ENCODE measurements around the gene HS6ST2.

The HS6ST2 gene

DNA sequence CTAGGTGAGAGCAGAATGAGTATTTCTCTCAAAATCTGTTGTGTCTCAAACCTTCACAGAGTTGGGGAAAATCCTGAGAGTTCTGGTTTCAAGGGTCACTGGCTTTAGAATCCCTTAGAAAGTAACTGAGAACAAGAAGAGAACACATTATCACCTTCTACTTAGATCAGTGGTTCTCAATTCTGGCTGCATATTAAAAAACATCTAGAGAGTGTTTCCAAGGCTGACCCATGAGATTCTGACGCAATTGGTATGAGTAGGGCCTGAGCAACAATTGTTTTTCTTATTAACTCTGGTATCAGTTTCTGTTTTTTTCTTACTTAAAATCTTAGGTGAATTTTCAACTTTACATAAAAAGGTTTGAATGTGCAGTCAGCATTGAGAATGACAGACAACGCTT lies 212.8 kb downstream of the HS6ST2 start:
- no peaks in the 10 kb centered on the region for H3K36me3 ChIP-seq (ENCODE audit: low read depth)
- DNase-seq (ENCODE audit: low spot score) (no peak), ATAC-seq (ENCODE audit: low read depth) (no peak)
- no peaks in the 10 kb centered on the region for H3K4me1 ChIP-seq (ENCODE audit: insufficient read depth, poor library complexity, severe bottlenecking)
- H3K9me3 ChIP-seq (ENCODE audit: severe bottlenecking): no peaks in the 10 kb centered on the region
- H3K27me3 ChIP-seq (ENCODE audit: insufficient read depth, poor library complexity, severe bottlenecking): no peaks in the 10 kb centered on the region
- no peak for TF ChIP-seq CTCF (IDR thresholded peaks at IDR 0.05; ENCODE audit: poor library complexity, severe bottlenecking)
- no peak overlapping the region for H3K4me3 ChIP-seq (ENCODE audit: severe bottlenecking)
- H3K27ac ChIP-seq (ENCODE audit: poor library complexity, severe bottlenecking): no peak overlapping the region

DNA sequence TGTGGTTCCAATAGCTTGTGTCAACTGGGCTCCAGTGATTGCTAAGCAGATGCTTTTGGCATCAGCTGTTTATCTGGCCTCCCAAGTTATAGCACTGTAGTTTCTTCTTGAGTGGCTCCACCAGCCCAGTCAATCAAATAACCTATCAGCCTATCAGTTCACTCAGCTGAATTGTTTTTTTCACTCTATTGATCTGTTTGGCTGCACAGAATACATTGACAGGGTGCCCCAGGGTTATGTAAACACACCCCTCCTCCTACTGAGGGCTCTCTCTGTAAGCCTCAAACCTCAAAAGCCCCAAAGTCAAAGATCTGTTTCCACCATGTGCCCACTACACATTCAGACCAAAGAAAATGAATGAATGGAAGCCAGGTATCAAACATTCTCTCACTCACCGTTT lies 214.0 kb downstream of the HS6ST2 start:
- DNase-seq (ENCODE audit: low spot score) (no peak), ATAC-seq (ENCODE audit: low read depth) (no peak)
- H3K27me3 ChIP-seq (ENCODE audit: insufficient read depth, poor library complexity, severe bottlenecking): no peaks in the 10 kb centered on the region

DNA sequence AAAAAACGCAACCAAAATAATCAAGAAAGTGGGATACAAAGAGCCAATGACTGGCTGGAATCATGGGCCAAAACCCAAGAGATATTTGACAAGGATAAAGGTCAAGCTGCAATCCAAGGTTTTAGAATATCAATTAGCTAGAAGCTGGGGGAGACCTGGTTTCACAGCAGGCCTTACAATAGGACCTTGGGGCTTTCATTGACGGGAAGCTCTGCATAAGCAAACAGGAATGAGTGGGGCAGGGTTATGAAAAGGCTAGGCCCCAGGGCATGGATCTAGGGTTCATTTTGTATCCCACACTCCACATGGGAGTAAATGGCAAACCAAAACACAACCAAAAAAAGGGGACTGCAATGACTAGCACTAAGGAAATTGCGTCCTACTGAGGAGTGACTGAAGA lies 215.3 kb downstream of the HS6ST2 start:
- Histone ChIP-seq H3K27me3 (ENCODE audit: insufficient read depth, poor library complexity, severe bottlenecking) (no peaks in the 10 kb centered on the region), H3K4me1 (ENCODE audit: insufficient read depth, poor library complexity, severe bottlenecking) (no peaks in the 10 kb centered on the region), H3K27ac (ENCODE audit: poor library complexity, severe bottlenecking) (no peak overlapping the region), H3K9me3 (ENCODE audit: severe bottlenecking) (no peaks in the 10 kb centered on the region), H3K4me3 (ENCODE audit: severe bottlenecking) (no peak overlapping the region), H3K36me3 (ENCODE audit: low read depth) (no peaks in the 10 kb centered on the region)
- no peak for DNase-seq (ENCODE audit: low spot score)
- no peak for TF ChIP-seq CTCF (IDR thresholded peaks at IDR 0.05; ENCODE audit: poor library complexity, severe bottlenecking)
- ATAC-seq (ENCODE audit: low read depth): no peak

More for the DNA sequence above, 214.0 kb downstream of the HS6ST2 start:
- Histone ChIP-seq H3K27ac (ENCODE audit: poor library complexity, severe bottlenecking) (no peak overlapping the region), H3K4me3 (ENCODE audit: severe bottlenecking) (no peak overlapping the region), H3K9me3 (ENCODE audit: severe bottlenecking) (no peaks in the 10 kb centered on the region), H3K4me1 (ENCODE audit: insufficient read depth, poor library complexity, severe bottlenecking) (no peaks in the 10 kb centered on the region), H3K36me3 (ENCODE audit: low read depth) (no peaks in the 10 kb centered on the region)
- no peak for TF ChIP-seq CTCF (IDR thresholded peaks at IDR 0.05; ENCODE audit: poor library complexity, severe bottlenecking)

DNA sequence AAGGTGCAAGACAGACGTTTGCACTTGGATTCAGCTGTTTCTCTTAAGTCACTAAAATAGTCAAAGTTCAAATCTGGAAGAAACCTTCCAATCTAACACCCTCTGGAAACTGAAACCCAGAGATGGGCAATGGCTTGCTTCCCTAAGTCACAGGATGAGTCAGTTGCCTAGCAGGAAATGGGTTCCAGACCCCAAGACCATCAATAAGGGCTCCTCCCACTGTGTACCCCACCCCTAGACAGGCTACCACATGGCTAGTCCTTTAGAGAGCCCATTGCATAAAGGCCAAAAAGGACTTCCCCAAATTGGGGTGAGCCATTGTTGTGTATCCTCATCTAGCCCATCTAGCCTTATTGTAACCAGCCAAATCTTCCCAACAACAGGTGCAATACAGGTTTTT lies 216.2 kb downstream of the HS6ST2 start:
- ATAC-seq (ENCODE audit: low read depth): no peak
- Histone ChIP-seq H3K36me3 (ENCODE audit: low read depth) (no peaks in the 10 kb centered on the region), H3K9me3 (ENCODE audit: severe bottlenecking) (no peaks in the 10 kb centered on the region), H3K27me3 (ENCODE audit: insufficient read depth, poor library complexity, severe bottlenecking) (no peaks in the 10 kb centered on the region), H3K4me3 (ENCODE audit: severe bottlenecking) (no peak overlapping the region), H3K4me1 (ENCODE audit: insufficient read depth, poor library complexity, severe bottlenecking) (no peaks in the 10 kb centered on the region), H3K27ac (ENCODE audit: poor library complexity, severe bottlenecking) (no peak overlapping the region)
- no peak for TF ChIP-seq CTCF (IDR thresholded peaks at IDR 0.05; ENCODE audit: poor library complexity, severe bottlenecking)
- DNase-seq (ENCODE audit: low spot score): no peak

- no peak; the same call in 2 of the 3 replicates for ATAC-seq (ENCODE audit: low read depth)
- no peak for DNase-seq (ENCODE audit: low spot score)
- no peaks in the 10 kb centered on the region for H3K9me3 ChIP-seq (ENCODE audit: severe bottlenecking)
- no peaks in the 10 kb centered on the region for H3K36me3 ChIP-seq (ENCODE audit: low read depth)
- no peak overlapping the region for H3K27ac ChIP-seq (ENCODE audit: poor library complexity, severe bottlenecking)
- no peaks in the 10 kb centered on the region for H3K4me1 ChIP-seq (ENCODE audit: insufficient read depth, poor library complexity, severe bottlenecking)
- H3K27me3 ChIP-seq (ENCODE audit: insufficient read depth, poor library complexity, severe bottlenecking): no peaks in the 10 kb centered on the region
- H3K4me3 ChIP-seq (ENCODE audit: severe bottlenecking): no peak overlapping the region
- no peak for TF ChIP-seq CTCF (IDR thresholded peaks at IDR 0.05; ENCODE audit: poor library complexity, severe bottlenecking)
These were observed 216.7 kb downstream of the HS6ST2 start for GRCh38 chrX:132741689-132742088.

Data from RWPE2 (cell line).